NCI-H2029 (cell line): Measurements from ENCODE around the gene KLHL5.
A peak's percentile ranks its signal among the peaks of the same experiment; 100 is the strongest.

Experiments
- DNase-seq: peaks from one replicate; lab custom pipeline; 2025; lab: John Stamatoyannopoulos, UW

KLHL5 gene

DNA sequence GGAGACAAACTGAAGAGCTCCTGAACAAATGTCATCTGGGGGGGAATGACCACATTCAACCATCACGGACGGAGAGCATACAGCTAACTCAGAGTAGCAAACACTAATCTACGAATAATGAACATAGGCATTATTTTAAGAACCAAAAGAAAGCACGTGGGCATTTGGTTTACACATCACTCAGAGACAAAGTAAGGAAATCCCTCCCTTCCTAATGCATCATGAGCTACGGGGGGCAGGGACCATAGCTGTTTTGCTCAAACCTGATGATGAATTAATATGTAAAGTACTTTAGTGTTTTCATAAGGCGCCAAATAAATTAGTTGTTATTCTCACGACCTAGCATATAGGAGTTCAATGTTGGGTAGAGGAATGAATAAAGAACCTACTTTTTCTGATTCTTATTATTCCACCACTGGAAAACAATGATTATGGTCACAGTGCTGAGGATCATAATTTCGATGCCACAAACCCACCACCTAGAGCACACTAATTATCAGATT is 18.1 kb upstream of the KLHL5 start:
- DNase-seq: no peak

DNA sequence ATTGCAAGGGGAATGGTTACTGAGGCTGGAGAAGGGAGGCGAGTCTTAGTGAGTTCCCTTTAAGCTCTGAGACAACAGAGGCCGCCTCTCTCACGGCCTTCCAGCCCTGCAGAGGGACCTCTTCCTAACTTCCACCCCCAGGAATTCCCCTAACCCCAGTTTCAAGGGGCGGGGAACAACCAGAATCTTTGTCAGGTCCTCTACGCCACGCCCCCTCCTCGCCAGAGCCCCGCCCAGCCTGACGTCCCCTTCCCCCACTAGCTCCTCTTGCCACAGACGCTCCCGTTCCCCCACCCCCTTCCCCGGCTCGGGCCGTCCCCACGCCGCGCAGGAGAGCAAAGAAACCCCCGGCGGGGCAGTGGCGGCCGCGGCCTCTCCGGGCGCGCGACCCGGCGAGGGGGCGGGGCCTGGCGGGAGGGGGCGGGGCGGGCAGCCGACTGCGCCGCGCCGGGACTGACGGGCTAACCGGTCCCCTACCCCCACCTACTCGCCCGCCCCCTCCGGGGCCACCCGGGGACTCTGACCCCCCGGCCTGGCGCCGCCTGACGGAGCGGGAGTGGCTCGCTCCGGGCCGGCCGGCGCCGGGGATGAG is 17.6 kb upstream of the KLHL5 start:
- DNase-seq: peak; percentile 75

DNA sequence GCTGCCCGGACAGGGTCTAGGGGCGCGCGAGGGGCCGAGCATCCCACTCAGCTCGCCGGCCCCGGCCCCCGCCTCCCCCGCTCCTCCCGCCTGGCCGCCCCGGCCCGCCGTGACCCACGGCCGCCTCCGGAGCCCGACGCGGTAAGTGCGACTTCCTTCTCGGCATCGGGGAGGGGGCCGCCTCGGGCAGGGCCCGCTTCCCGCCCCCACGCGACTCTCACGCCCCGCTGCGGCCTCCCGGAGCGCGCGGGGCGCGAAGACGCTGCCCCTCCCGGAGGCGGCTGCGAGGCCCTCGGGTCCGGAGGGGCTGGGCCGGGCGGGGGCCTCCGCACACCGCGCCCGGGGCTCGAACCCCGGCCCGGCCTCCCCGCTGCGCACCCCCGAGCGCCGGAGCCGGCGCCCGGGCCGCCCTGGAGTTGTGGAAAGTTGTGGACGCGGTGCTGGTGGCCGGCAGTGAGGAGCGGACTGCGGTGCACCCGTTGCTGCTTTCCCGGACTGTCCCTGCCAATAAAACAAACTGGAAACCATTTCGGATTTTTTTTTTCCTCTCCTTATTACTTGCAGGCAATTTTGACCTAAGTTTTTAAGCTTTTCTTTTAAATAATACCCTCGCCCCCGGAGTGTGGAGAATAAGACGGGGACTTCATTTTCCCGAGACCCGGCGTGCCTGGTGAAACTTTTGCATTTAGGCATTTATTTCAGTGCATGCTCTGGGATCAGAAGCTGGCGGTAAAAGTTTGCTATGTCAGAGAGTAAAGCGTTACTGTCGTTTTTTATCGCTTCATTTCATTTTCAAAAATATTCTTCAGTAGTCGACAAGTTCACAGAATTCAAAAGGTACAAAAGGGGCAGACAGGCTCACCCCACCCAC is 16.8 kb upstream of the KLHL5 start:
- no peak for DNase-seq

DNA sequence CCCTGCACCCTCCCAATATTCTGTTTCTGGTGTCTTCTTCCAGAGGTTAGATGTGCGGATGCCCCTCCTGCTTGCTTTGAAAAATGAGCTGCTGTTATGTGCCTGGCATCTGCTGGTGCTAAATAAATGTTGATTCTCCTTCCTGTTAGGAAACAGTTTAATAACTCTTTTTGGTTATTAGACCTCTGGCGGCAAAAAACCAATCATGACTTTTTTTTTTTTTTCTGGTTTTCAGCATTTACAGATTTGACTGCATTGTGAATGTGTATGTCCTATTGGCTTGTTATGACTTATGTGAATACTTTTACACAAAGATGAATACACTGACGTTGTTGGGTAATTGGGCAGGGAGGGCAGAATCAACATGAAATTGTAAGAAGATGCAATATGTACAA is 16.2 kb upstream of the KLHL5 start:
- no peak for DNase-seq

DNA sequence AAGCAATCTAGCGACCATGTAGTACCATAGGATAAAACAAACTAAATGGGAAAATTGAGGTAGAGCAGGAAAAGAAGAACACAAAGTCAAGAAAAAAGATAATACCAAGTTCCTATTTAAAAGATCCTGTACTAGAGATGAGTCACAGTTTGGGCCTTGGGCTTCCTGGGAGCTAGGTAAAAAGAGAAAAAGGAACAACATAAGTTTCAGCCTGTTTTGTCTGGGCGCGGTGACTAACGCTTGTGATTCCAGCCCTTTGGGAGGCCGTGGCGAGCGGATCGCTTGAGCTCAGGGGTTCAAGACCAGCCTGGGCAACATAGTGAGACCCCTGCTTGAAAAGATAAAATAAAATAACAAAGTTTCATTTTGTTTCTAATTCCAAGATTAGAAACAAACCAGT is 15.8 kb upstream of the KLHL5 start:
- no peak for DNase-seq

DNA sequence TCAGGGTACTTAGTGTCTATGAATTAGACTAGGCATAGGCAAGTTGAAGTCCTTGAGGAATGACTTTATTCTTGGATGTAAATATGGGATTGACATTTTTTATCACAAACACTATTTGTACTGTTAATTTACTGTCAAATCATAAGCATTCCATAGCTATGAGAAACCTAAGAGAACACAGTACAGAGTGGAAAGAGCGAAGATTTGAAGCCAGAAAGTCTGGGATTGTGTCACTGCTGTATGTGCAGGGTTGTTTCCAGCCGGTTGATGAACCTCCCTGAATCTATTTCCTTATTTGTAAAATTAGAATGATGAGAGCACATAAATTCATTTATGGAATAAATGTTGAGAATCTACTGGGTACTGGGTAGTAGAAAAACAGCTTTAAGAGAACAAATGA is 14.4 kb upstream of the KLHL5 start:
- no peak for DNase-seq

DNA sequence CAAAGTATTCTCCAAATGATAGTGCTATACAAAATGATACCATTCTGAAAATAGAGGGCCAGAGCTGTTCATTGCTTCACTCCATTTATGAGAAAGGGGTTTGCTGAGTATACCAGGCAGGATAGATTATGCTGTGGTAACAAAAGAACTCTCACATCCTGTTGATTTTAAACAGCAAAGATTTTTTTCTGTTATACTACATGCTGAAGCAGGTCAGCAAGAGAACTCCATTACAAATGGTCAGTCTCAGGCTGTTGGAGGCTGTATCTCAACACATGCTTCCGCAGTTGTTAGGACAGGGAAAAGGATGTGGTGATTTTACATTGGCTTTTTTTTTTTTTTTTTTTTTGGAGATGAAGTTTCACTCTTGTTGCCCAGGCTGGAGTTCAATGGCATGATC is 13.7 kb upstream of the KLHL5 start:
- no peak for DNase-seq

DNA sequence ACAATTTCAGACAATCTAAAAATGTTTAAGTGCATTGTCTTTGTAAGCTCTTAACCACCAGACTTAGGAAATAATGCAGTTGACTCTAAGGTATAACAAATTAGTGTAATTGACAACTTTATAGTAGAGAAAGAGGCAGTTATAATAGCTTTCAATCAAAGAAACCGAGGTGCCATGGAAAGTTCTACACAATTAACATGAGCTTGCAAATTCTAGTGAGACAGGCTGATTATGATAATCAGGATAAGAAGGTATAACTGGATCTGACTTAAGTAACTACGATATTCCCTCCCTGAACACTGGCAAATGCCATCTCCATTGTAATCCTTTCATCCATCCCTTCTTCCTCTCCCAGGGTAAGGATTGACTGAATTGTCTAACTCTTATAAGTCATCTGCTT is 11.4 kb upstream of the KLHL5 start:
- DNase-seq: no peak

DNA sequence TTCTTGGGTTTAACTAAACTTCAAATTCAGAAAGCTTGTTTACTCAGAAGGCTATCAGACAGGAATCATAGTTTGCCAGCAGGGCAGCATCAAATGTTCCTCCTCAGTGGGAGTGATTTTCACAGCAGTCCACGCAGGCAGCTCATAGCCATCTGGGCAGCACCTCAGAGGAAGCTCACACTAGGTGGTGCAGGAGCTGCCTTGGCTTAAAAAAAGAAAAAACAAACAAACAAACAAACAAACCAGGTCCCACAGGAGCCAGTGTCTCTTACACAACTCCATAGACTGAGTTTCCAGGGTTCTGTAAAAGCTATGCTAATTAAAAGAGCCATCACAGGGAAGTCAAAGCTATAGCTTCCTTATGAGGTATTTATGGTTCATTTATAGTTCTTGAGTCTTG is 10.5 kb upstream of the KLHL5 start:
- no peak for DNase-seq

DNA sequence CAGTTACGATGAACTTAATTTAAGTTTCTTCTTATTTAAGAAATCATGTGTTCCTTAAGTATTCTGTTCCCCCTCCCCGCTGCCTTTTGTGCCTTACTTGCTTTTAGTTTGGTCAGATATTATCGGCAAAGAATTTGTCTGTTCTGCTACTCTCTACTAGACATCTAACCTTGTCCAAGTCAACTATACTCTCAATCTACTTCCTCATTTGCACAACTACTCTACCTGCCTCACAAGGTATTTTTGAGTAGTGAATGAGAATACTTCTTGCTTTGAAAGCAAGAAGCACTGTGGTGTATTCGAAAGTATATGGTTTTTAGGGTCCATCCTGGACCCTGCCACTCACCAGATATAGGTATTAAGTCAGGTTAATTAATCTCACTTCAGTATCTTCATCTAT is 8.0 kb upstream of the KLHL5 start:
- no peak for DNase-seq

DNA sequence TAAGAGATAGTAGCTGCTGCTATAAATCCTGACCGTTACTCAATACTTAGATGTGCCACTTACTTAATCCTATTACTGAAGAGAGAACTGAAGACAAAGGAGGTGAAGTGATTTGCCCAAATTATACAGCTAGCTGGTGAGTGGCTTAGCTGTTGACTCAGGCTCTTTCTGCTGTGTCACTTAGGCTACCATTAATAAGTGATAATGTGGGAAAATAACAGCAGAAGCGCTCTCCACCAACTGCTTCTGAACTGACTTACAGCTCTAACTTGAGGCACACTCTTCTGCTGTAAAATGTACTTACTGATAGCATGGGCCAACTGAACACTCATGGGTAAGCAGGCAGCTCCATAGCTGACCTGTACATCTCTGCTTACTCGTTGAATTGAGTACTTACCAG is 7.5 kb upstream of the KLHL5 start:
- no peak for DNase-seq

DNA sequence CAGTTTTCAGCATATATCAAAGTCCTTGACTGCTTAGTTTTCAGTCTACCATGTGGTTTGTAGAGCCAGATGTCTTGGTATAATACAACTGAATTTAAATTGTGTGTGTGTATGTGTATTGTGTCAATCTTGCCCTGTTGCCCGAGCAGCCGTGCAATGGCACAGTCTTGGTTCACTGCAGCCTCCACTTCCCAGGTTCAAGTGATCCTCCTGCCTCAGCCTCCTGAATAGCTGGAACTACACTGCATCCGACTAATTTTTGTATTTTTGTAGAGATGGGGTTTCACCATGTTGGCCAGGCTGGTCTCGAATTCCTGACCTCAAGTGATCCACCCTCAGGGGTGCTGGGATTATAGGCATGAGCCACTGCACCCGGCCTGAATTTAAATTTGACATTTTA is 6.0 kb upstream of the KLHL5 start:
- no peak for DNase-seq

DNA sequence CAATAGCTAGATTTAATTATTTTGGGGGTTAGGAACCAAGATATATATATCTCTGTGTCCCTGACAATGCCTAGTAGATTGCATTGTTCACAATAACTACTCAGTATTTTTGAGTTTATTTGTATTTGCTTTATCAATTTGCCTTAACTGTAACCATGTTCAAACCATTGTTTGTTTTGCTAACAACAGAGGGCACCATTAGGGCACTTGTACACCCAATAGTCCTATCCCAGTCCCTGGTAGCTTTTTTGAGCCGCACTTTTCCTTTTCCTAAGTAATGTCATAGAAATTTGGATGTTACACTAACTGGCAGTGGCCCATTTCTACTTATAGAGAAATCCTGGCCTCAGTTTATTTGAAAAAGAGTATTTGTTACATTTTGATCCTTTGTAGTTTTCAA is 575 bp upstream of the KLHL5 start:
- DNase-seq: no peak

DNA sequence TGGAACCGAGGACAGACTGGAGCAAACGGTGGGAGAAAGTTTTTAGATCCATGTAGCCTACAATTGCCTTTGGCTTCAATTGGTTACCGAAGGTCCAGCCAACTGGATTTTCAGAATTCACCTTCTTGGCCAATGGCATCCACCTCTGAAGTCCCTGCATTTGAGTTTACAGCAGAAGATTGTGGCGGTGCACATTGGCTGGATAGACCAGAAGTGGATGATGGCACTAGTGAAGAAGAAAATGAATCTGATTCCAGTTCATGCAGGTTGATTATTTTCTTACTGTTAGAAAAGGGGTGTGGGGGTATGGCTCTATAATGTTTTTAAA is 702 bp downstream of the KLHL5 start:
- no peak for DNase-seq

DNA sequence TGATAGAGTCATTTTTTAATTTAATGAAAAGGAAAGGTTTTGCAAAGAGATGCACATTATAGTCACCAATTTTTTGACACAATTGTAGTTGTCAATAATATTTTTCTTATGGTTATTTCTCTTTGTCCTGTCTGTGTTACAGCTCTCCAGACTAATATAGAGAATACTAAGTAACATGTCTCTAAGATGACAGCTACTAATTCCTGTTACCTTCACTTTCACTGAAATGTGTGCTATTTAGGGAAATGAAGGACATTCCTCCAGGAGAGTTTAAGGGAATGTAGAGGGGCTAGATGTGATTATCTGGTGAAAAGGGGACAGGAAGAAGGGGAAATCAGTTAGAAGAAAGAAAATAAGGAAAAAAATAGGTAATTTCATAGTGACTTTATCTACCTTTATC is 1.4 kb downstream of the KLHL5 start:
- no peak for DNase-seq

DNA sequence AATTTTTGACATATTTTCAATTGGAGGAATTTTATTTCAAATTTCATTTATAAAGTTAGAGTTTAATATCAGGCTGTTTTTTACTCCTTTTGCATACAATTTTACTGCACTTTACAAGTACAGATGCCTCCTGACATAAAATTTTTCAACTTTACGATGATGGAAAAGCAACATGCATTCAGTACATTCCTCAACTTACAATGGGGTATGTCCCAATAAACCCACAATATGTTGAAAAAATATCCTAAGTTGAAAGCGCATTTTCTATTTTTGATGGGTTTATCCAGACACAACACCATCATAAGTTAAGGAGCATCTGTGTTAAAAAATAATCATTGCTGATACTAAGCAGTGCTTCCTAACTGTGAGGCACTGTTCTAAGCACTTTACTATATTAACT is 4.3 kb downstream of the KLHL5 start:
- no peak for DNase-seq

DNA sequence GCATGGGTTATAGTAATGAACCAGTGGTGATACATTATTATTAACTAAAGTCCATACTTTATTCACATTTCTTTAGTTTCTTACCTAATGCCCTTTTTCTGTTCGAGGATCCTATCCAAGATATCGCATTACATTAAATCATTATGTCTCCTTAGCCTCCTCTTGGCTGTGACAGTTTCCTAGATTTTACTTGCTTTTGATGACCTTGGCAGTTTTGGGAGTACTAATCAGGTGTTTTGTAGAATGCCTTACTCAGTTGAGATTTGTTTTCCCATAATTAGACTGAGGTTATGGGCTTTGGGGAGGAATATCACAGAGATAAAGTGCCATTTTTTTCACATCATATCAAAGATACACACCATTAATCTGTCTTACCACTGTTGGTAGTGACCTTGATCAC is 5.0 kb downstream of the KLHL5 start:
- no peak for DNase-seq

DNA sequence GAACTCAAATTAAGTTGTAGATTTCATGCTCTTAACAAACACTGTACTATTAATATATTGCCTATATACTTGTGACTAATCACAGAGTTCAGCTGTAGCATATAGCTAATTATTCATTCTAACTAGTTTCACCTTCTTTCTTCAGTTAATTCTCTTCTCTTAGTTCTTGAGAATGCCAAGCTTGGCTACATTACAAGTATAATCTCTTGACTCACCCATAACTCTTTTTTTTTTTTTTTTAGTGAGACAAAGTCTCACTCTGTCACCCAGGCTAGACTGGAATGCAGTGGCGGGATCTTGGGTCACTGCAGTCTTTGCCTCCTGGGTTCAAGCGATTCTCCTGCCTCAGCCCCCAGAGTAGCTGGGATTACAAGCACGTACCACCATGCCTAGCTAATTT is 5.4 kb downstream of the KLHL5 start:
- DNase-seq: no peak

DNA sequence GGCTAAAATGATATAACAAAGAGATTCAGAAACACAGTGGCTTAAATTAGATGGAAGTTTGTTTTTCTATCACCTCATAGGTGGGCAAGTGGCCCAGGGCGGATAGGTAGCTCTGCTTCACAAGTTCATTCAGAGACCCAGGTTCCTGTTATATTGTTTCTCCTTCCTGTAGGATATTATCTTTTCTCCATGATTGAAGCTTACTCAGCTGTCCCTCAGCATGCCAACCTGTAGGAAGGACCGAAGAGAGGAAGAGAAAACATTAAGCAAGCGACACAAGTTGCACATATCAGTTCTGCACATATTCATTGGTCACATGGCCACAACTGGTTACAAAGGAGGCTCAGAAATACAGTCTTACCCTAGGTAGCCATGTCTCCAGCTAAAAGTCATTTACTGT is 6.9 kb downstream of the KLHL5 start:
- no peak for DNase-seq

DNA sequence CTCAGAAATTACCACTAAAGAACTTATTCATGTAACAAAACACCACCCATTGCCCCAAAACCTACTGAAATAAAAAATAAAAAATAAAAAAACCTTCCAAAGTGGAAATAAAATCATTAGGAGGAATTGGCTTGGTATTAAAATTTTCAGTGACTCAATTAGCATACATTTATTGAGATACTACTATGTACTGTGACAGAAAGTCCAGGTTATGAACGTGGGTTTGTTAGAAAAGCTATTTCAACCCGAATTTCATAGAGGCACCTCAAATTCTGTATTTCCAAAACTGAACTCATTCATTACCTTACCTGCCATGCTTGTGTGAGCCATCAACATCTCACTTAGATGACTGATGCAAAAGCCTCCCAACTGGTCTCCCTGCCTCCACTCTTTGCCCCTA is 16.8 kb downstream of the KLHL5 start:
- no peak for DNase-seq

DNA sequence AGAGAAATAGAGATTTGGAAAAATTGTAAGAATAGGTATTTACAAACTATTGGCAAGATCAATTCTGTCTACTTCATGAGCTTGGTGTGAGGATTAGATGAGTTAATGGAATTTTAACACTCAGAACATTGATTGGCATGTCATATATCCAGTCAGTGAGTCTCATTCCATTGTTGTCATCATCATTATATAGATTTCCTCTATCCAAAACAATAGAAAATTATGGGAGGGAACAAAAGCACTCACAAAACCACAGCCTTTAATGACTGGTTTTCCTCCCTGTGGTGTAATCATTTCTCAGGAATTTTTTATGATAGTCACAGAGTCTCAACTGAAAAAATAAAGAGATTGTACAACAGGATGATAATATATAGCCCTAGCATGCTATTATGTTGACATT is 21.1 kb downstream of the KLHL5 start:
- no peak for DNase-seq

DNA sequence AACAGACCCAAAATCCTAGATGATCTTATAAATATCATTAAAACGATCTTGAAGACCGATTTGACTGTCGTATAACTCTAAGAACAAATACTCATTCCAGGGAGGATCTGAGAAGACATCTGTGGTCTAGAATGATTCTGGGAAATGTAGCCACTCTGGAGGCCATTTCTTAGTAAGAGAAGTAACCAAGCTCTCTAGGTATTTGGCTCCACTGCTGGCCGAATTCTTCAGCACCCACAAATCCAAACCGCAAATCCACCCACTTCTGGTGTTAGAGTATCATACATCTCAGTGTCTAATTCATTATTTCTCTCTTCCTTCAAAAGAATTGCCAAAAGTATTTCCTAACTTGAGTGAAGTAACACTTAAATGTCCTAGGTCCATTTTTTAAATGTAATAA is 23.9 kb downstream of the KLHL5 start:
- no peak for DNase-seq

DNA sequence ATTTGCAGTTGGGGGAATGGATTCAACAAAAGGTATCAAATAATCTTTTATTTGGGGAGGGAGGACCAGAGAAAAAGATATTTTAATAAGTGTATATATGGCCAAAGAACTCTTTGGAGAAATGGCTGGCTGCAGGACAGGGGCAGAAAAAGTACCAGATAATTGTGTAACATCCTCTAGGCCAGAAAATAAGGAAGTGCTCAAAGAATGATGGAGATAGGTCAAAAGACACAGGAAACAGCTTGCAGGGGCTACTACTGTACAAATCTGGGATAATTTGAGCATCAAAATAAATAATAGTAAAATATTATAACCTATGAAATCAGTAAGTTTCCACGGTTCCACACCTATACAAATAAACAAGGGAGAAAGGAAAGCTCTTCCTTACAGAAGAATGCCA is 34.8 kb downstream of the KLHL5 start:
- DNase-seq: no peak

DNA sequence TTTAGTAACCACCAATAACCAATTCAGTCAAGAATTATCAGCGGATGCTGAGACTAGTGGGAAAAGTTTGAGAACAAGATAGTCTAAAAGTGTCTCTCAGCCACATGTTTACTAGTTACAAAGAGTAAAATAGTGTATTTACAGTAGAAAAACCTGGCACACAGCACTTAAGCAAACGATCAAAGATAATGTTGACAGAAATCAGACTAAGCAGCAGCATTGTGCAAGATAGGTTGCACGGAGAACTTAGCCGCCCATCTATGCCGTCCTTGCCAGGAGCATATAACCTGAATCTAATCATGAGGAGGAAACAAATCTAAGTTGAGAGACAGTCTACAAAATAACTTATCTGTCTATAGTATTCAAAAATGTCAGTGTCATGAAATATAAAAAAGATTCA is 35.3 kb downstream of the KLHL5 start:
- no peak for DNase-seq
